HCT116 (cell line): ENCODE data around the gene ZBED5. TPM values are rescaled to one million over a fixed set of nuclear protein-coding genes. Genes with fewer than 3 reads are reported as not detected.

Source experiments
- ATAC-seq: fragments of 200-7000 bp; cut with Tn5 transposase; 2 replicates; pipeline ENCODE4 v1.9.1; 2020; ENCODE audit warnings: mild to moderate bottlenecking, moderate library complexity
- BruUV-seq: library from RNA; stranded (reverse); fragments of 400-500 nt; replicated peaks from 2 replicates; lab custom pipeline; 2021; lab: Mats Ljungman, UMichigan
- CTCF ChIA-PET: fragments of 300-600 bp; sonication (Branson Sonifier 250); formaldehyde crosslinking; loops from one replicate; lab custom pipeline; 2021; ENCODE audit warnings: antibody characterized with exemption; lab: Charles Lee
- POLR2A ChIA-PET: fragments of 300-600, 350-600 bp; sonication (Branson Sonifier 250); formaldehyde crosslinking; loops from one replicate; lab custom pipeline; 2021; ENCODE audit warnings: antibody characterized with exemption; lab: Charles Lee
- RAD21 ChIA-PET, 2 experiments: fragments of 300-600 bp; sonication (Branson Sonifier 250); formaldehyde crosslinking; loops; one replicate each; lab custom pipeline; 2023; ENCODE audit warnings: low total read pairs in 2 of 2; ENCODE audit not compliant: uncharacterized antibody in 2 of 2, unreplicated experiment in 2 of 2, low non-redundant PET in 1 of 2; lab: Charles Lee
- DNase-seq: peaks from one replicate; pipeline ENCODE4 v3.0.0-alpha.2; 2010; ENCODE audit warnings: low read depth, low spot score
- H2AFZ ChIP-seq: fragments of 200-600 bp; shearing (Covaris generic), sonication (generic); 2 replicates; pipeline ENCODE4 v1.6.1; 2017; ENCODE audit warnings: low read depth, mixed run types, mixed read lengths, antibody characterized with exemption, low read length; ENCODE audit not compliant: poor library complexity, severe bottlenecking
- H3K27ac ChIP-seq: 2 replicates; pipeline ENCODE4 v1.5.1; 2012; ENCODE audit warnings: low read depth, low read length
- H3K27me3 ChIP-seq: fragments of 200-600 bp; sonication (generic); 2 replicates; pipeline ENCODE4 v1.6.1; 2016; ENCODE audit warnings: mixed run types, low read length, mixed read lengths; ENCODE audit not compliant: insufficient read depth
- H3K36me3 ChIP-seq, 2 experiments: fragments of 200-500 bp in 1 of 2; fragments of 200-600 bp in 1 of 2; sonication (Bioruptor generic) in 1 of 2; sonication (generic) in 1 of 2; 2 replicates each; pipeline versions ENCODE4 v1.5.1 to v1.6.1; 2014 to 2016; ENCODE audit warnings: low read length in 2 of 2, inconsistent platforms in 1 of 2, mixed read lengths in 1 of 2, mixed run types in 1 of 2; ENCODE audit not compliant: insufficient read depth in 2 of 2, control insufficient read depth in 1 of 2
- H3K4me1 ChIP-seq, 2 experiments: fragments of 200-600 bp in 1 of 2; sonication (generic) in 1 of 2; 2 replicates each; pipeline versions ENCODE4 v1.5.1 to v1.6.1; 2012 to 2017; ENCODE audit warnings: low read length in 2 of 2, inconsistent platforms in 1 of 2, mild to moderate bottlenecking in 1 of 2, mixed read lengths in 1 of 2, mixed run types in 1 of 2, moderate library complexity in 1 of 2; ENCODE audit not compliant: insufficient read depth in 2 of 2, control insufficient read depth in 1 of 2
- H3K4me2 ChIP-seq: fragments of 200-600 bp; sonication (generic); 2 replicates; pipeline ENCODE4 v1.6.1; 2017; ENCODE audit warnings: mixed run types, low read length, mixed read lengths
- H3K4me3 ChIP-seq, 2 experiments: fragments of 200-600 bp in 1 of 2; sonication (generic) in 1 of 2; replicated peaks in 1 of 2; 2 replicates each; pipeline ENCODE4 v1.5.1; 2011 to 2016; ENCODE audit warnings: low read length in 2 of 2, control low read depth in 1 of 2, low read depth in 1 of 2, mild to moderate bottlenecking in 1 of 2, mixed read lengths in 1 of 2, mixed run types in 1 of 2
- H3K79me2 ChIP-seq: fragments of 200-600 bp; sonication (generic); 2 replicates; pipeline ENCODE4 v1.6.1; 2017; ENCODE audit warnings: mild to moderate bottlenecking, mixed run types, low read length, moderate library complexity, mixed read lengths; ENCODE audit not compliant: insufficient read depth
- H3K9ac ChIP-seq: fragments of 200-600 bp; sonication (generic); 2 replicates; pipeline ENCODE4 v1.6.1; 2016; ENCODE audit warnings: low read length, mixed read lengths
- H3K9me2 ChIP-seq: fragments of 200-600 bp; sonication (generic), shearing (Covaris generic); 2 replicates; pipeline ENCODE4 v1.6.1; 2017; ENCODE audit warnings: mixed run types, mild to moderate bottlenecking, moderate library complexity; ENCODE audit not compliant: insufficient read depth
- H3K9me3 ChIP-seq, 2 experiments: fragments of 200-500 bp in 1 of 2; fragments of 200-600 bp in 1 of 2; sonication (Bioruptor generic) in 1 of 2; sonication (generic) in 1 of 2; 2 replicates each; pipeline ENCODE4 v1.6.1; 2014 to 2017; ENCODE audit warnings: low read length in 2 of 2, mixed read lengths in 2 of 2, inconsistent platforms in 1 of 2, low read depth in 1 of 2, mild to moderate bottlenecking in 1 of 2, mixed run types in 1 of 2, moderate library complexity in 1 of 2; ENCODE audit not compliant: control insufficient read depth in 1 of 2, insufficient read depth in 1 of 2
- H4K20me1 ChIP-seq: fragments of 200-600 bp; sonication (generic), shearing (Covaris generic); 2 replicates; pipeline ENCODE4 v1.6.1; 2017; ENCODE audit warnings: mixed run types, mild to moderate bottlenecking, moderate library complexity; ENCODE audit not compliant: insufficient read depth
- ELF1 ChIP-seq: IDR thresholded peaks from 2 replicates; pipeline ENCODE4 v1.6.1; 2012; ENCODE audit warnings: low read depth, borderline replicate concordance
- POLR2AphosphoS5 ChIP-seq: IDR thresholded peaks from 2 replicates; pipeline ENCODE4 v1.6.1; 2011; ENCODE audit warnings: mild to moderate bottlenecking, low read depth, low read length, moderate library complexity
- ZBTB33 ChIP-seq: IDR thresholded peaks from 2 replicates; pipeline ENCODE4 v1.6.1; 2011; ENCODE audit warnings: mild to moderate bottlenecking, low read length, moderate library complexity; ENCODE audit not compliant: insufficient replicate concordance; ENCODE audit errors: extremely low read depth
- intact Hi-C: fragments of 100-400 bp; cut with micrococcal nuclease; formaldehyde crosslinking; loops from 2 replicates; pipeline ENCODE4 v1.10.0; 2022
- total RNA-seq: library from RNA; stranded (reverse); gene quantifications from one replicate; pipeline ENCODE4 v1.2.1, GENCODE V29; 2021; ENCODE audit not compliant: unreplicated experiment

The ZBED5 gene
- total RNA-seq, 1 experiment from 2014 or later, result 26.8 TPM

DNA sequence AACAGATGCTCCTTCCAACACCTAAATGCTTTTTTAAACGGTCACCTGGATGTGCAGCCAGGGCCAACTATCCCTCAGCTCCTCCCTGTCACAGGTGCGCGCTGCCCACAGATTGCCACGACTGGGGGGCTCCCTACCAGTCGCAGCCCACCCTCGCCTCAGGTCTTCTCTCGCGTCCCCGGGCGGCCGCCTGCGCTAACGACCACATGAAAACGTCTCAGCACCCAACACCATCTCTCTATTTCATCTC is 469 bp downstream of the ZBED5 start:
- H3K79me2 ChIP-seq, result peaks cover 61% of the 10 kb centered on the region
- BruUV-seq, result no TSS peak
- TF ChIP-seq ELF1, result peak; percentile 43; the same call in 1 of the 2 replicates
- no peak for TF ChIP-seq ZBTB33
- no peak for TF ChIP-seq POLR2AphosphoS5
- H3K4me1 ChIP-seq, result peaks cover 0 to 21% of the 10 kb centered on the region in 2 experiments; a peak in 2 of 4 replicates
- peak; percentile 27 for ATAC-seq
- H3K36me3 ChIP-seq, result peaks cover 22 to 29% of the 10 kb centered on the region in 2 experiments
- no peaks in the 10 kb centered on the region for H3K9me2 ChIP-seq
- POLR2A ChIA-PET, result interaction anchor here (0.8 to 2.7 kb wide), 8 partner anchors 9 to 950 kb away, joined by 3 to 22 read pairs (median 6); partner anchors contain the start of gene EIF4G2
- no peaks in the 10 kb centered on the region for H3K27me3 ChIP-seq
- peak overlapping the region; percentile 86 for H3K9ac ChIP-seq
- peak overlapping the region; percentile 88 for H3K4me2 ChIP-seq
- H3K9me3 ChIP-seq, result no peaks in the 10 kb centered on the region
- RAD21 ChIA-PET, result interaction anchor here in 1 of 2 experiments (1.4 kb wide), 1 partner anchor 43 kb away, joined by 6 read pairs; no protein-coding TSS in a partner anchor
- CTCF ChIA-PET, result interaction anchor here (1.1 to 1.6 kb wide), 4 partner anchors 21 to 170 kb away, joined by 3 to 6 read pairs (median 4); partner anchors contain the start of gene EIF4G2
- intact Hi-C loops, result loop anchor here (5.0 kb wide), 1 partner anchor 75 kb away; no protein-coding TSS in a partner anchor
- DNase-seq, result no peak
- peak overlapping the region; percentile 8 for H2AFZ ChIP-seq
- no peaks in the 10 kb centered on the region for H4K20me1 ChIP-seq
- H3K4me3 ChIP-seq, result peak overlapping the region; percentile 86 to 91
- peak overlapping the region; percentile 91 for H3K27ac ChIP-seq
